ENCODE data around the gene ANKRD12. TPM values are rescaled to one million over a fixed set of nuclear protein-coding genes. Genes with fewer than 3 reads are reported as not detected.

ANKRD12 gene
- total RNA-seq, 1 experiment from 2014 or later = 43.4 TPM

DNA sequence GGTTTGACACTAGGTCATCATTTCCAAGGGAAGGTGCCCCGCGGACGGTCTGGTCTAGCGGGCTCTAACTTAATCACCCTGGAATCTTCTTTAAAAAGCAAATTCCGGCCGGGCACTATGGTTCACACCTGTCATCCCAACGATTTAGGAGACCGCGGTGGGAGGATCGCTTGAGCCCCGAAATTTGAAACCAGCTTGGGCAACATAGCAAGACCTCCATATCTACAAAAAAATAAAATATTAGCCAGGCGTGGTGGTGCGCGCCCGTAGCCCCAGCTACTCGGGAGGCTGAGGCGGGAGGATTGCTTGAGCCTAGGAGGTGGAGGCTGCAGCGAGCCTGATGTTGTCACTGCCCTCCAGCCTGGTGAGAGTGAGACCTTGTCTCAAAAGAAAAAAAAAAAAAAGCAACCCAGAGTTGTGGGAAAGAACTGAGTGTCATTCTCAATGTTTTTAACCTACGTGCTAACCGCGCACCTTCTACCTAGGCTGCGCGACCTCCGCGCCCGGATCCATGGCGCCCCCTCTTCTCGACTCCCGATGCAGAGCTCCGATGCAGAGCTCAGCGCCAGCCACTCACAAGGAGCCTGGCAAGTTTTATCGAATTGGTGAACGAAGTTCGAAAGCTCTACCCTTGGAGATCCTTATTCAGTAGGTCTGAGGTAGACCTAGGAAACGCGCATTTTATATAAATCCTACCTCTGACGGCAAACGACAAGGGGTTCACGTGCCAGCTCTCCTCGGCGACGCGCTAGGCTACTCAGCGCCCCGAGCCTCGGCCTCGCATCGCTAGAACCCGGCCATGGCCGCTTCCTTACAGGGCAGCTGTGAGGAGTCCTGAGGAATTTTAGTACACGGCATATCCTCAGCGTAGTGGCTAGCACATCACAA is 197.1 kb downstream of the ANKRD12 start (continued):
- TF ChIP-seq, protein P1, sequence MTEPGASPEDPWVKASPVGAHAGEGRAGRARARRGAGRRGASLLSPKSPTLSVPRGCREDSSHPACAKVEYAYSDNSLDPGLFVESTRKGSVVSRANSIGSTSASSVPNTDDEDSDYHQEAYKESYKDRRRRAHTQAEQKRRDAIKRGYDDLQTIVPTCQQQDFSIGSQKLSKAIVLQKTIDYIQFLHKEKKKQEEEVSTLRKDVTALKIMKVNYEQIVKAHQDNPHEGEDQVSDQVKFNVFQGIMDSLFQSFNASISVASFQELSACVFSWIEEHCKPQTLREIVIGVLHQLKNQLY (CRISPR knock-in tag; IDR thresholded peaks at IDR 0.05) = no peak
- 0 out of 2 replicates have a peak, but pooled peaks have one; percentile 50 for TF ChIP-seq GTF2I (CRISPR knock-in tag; conservative IDR thresholded peaks at IDR 0.05)
- TF ChIP-seq SOX15 (CRISPR knock-in tag; IDR thresholded peaks at IDR 0.05) = no peak
- TF ChIP-seq TP53 (CRISPR knock-in tag; IDR thresholded peaks at IDR 0.05) = no peak
- TF ChIP-seq ELF4 (CRISPR knock-in tag; IDR thresholded peaks at IDR 0.05; ENCODE audit: low read depth) = no peak
- TF ChIP-seq TEAD1 (CRISPR knock-in tag; IDR thresholded peaks at IDR 0.05) = no peak
- TF ChIP-seq, protein P2, sequence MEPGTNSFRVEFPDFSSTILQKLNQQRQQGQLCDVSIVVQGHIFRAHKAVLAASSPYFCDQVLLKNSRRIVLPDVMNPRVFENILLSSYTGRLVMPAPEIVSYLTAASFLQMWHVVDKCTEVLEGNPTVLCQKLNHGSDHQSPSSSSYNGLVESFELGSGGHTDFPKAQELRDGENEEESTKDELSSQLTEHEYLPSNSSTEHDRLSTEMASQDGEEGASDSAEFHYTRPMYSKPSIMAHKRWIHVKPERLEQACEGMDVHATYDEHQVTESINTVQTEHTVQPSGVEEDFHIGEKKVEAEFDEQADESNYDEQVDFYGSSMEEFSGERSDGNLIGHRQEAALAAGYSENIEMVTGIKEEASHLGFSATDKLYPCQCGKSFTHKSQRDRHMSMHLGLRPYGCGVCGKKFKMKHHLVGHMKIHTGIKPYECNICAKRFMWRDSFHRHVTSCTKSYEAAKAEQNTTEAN (CRISPR knock-in tag; IDR thresholded peaks at IDR 0.05) = peak; percentile 65; the same call in 1 of the 2 replicates
- TF ChIP-seq, protein P3, sequence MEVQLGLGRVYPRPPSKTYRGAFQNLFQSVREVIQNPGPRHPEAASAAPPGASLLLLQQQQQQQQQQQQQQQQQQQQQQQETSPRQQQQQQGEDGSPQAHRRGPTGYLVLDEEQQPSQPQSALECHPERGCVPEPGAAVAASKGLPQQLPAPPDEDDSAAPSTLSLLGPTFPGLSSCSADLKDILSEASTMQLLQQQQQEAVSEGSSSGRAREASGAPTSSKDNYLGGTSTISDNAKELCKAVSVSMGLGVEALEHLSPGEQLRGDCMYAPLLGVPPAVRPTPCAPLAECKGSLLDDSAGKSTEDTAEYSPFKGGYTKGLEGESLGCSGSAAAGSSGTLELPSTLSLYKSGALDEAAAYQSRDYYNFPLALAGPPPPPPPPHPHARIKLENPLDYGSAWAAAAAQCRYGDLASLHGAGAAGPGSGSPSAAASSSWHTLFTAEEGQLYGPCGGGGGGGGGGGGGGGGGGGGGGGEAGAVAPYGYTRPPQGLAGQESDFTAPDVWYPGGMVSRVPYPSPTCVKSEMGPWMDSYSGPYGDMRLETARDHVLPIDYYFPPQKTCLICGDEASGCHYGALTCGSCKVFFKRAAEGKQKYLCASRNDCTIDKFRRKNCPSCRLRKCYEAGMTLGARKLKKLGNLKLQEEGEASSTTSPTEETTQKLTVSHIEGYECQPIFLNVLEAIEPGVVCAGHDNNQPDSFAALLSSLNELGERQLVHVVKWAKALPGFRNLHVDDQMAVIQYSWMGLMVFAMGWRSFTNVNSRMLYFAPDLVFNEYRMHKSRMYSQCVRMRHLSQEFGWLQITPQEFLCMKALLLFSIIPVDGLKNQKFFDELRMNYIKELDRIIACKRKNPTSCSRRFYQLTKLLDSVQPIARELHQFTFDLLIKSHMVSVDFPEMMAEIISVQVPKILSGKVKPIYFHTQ (CRISPR knock-in tag; IDR thresholded peaks at IDR 0.05) = no peak
- TF ChIP-seq ZNF317 (CRISPR knock-in tag; IDR thresholded peaks at IDR 0.05; ENCODE audit: borderline replicate concordance, low read depth) = no peak
- TF ChIP-seq NFYB (CRISPR knock-in tag; conservative IDR thresholded peaks at IDR 0.05; ENCODE audit: low read depth) = no peak
- TF ChIP-seq, protein P4, sequence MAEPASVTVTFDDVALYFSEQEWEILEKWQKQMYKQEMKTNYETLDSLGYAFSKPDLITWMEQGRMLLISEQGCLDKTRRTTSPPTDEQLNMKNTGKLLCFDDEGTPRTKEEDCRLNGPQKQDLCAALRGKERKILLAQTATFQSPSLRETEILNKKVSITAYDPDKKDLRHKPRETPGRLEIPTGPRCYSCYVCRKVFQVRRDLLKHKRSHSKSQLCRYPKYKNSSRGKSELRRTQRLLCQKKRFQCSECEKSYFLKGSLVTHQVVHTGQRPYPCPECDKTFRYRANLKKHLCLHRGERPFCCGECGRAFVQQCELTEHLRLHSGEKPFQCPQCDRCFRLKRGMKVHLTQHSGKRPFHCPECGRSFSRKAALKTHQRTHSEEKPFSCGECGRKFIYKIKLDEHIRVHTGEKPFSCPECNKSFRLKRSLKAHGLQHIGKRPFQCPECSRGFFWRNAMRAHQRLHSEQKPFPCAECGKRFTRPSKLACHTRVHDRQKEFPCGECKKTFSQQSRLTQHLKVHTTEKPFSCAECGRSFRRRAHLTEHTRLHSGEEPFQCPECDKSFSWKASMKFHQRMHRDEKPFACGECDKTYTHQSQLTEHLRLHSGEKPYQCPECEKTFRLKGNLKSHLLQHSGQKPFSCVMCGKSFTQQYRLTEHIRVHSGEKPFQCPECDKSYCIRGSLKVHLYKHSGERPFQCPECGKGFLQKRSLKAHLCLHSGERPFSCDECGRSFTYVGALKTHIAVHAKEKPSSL (CRISPR knock-in tag; conservative IDR thresholded peaks at IDR 0.05) = no peak
- TF ChIP-seq, protein P5, sequence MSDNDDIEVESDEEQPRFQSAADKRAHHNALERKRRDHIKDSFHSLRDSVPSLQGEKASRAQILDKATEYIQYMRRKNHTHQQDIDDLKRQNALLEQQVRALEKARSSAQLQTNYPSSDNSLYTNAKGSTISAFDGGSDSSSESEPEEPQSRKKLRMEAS (CRISPR knock-in tag; IDR thresholded peaks at IDR 0.05) = peak; percentile 93
- TF ChIP-seq ZNF232 (CRISPR knock-in tag; IDR thresholded peaks at IDR 0.05) = no peak
- no peak for TF ChIP-seq JAZF1 (CRISPR knock-in tag; IDR thresholded peaks at IDR 0.05)
- no peak for TF ChIP-seq IRF2 (CRISPR knock-in tag; IDR thresholded peaks at IDR 0.05; ENCODE audit: borderline replicate concordance, low read depth)
- TF ChIP-seq ATF1 (CRISPR knock-in tag; IDR thresholded peaks at IDR 0.05) = 0 out of 2 replicates have a peak, but pooled peaks have one; percentile 42
- TF ChIP-seq EMX1 (CRISPR knock-in tag; IDR thresholded peaks at IDR 0.05) = no peak
- peak; percentile 72; the same call in 1 of the 2 replicates for TF ChIP-seq CREB1 (CRISPR knock-in tag; IDR thresholded peaks at IDR 0.05)
- TF ChIP-seq RORB (CRISPR knock-in tag; IDR thresholded peaks at IDR 0.05) = no peak
- TF ChIP-seq MYBL2 (CRISPR knock-in tag; IDR thresholded peaks at IDR 0.05) = peak; percentile 76
- no peak for TF ChIP-seq FOXJ3 (CRISPR knock-in tag; IDR thresholded peaks at IDR 0.05; ENCODE audit: borderline replicate concordance)
- no peak for TF ChIP-seq SP1 (CRISPR knock-in tag; conservative IDR thresholded peaks at IDR 0.05)
- TF ChIP-seq, protein P6, sequence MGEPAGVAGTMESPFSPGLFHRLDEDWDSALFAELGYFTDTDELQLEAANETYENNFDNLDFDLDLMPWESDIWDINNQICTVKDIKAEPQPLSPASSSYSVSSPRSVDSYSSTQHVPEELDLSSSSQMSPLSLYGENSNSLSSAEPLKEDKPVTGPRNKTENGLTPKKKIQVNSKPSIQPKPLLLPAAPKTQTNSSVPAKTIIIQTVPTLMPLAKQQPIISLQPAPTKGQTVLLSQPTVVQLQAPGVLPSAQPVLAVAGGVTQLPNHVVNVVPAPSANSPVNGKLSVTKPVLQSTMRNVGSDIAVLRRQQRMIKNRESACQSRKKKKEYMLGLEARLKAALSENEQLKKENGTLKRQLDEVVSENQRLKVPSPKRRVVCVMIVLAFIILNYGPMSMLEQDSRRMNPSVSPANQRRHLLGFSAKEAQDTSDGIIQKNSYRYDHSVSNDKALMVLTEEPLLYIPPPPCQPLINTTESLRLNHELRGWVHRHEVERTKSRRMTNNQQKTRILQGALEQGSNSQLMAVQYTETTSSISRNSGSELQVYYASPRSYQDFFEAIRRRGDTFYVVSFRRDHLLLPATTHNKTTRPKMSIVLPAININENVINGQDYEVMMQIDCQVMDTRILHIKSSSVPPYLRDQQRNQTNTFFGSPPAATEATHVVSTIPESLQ (CRISPR knock-in tag; IDR thresholded peaks at IDR 0.05) = no peak
- no peak for TF ChIP-seq OVOL2 (CRISPR knock-in tag; IDR thresholded peaks at IDR 0.05; ENCODE audit: borderline replicate concordance)
- 0 out of 2 replicates have a peak, but pooled peaks have one; percentile 49 for TF ChIP-seq SMAD3 (CRISPR knock-in tag; IDR thresholded peaks at IDR 0.05; ENCODE audit: borderline replicate concordance)
- no peak for TF ChIP-seq CREM (CRISPR knock-in tag; IDR thresholded peaks at IDR 0.05)
